Cardiac ventricle fibroblast (primary cell): ENCODE results near the gene NDP. TPM values are rescaled to one million over a fixed set of nuclear protein-coding genes. Genes with fewer than 3 reads are reported as not detected.

ENCODE experiments used
- total RNA-seq: library from RNA; depleted of rRNA; stranded (reverse); fragments of >200 nt; gene quantifications from 2 replicates; pipeline ENCODE4 v1.2.3, GENCODE V29; 2015

Gene NDP, protein sequence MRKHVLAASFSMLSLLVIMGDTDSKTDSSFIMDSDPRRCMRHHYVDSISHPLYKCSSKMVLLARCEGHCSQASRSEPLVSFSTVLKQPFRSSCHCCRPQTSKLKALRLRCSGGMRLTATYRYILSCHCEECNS
- total RNA-seq: 0.31 and 1.4 TPM in 2 replicates

DNA sequence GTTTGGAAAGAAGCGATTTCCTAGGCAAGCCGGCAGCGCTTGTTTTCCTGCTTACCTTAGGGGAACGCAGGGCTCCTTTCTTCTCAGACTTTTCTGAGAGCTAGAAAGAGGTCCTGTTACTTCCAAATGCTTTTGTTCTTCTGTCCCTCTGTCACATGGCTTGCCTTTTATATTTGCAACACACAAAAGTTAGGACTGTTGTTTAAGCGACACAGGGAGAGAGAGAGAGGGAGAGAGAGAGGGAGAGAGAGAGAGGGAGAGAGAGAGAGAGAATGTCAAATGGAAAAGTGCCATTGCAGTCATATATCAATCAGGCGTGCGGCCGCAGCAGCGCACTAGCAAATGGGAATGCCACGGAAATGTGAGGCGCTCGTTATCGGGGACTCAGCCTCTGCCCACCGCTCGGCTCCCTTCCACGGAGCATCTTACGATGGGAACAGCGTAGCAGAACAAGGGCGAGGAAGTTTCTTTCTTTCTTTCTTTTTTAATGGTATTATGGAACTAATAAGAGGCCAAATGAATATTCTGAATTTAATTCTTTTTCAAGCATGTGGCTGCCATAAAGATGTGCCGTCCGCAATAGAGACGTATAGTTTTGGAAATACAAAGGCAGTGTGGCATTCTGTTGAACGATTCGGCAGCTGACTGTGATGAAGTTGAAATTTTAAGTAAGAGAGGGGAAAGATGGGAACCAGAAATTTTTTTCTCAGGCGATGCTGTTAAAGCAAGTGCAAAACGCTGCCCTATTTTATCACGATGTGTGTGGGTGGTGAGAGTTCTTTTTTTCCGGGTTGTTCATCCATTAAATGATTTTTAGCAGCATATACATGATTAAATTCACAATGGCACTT is at the start of gene NDP:
NDP (minus strand) TSS at position 142 of the 851 bp plus-strand sequence. CDS start 14,745 bp downstream, outside the sequence.

Other genes starting within 250 kb of the NDP start
- gene MAOB, start 90.9 kb downstream of the NDP start, total RNA-seq: 2.2 and 3.4 TPM in 2 replicates